Smooth muscle cell (in vitro differentiated cells): ENCODE data around the gene RABEP1. TPM values are rescaled to one million over a fixed set of nuclear protein-coding genes. Genes with fewer than 3 reads are reported as not detected.
"Not testable (repeated sequence)": the region's sequence is repeated elsewhere in the genome, so short reads cannot be mapped to it uniquely, and the experiment has no call there.

Experiments used
- DNase-seq: peaks from one replicate; lab custom pipeline; 2025; ENCODE audit not compliant: unreplicated experiment; lab: John Stamatoyannopoulos, UW
- H2AFZ ChIP-seq: fragments of 200-600 bp; sonication (generic); 2 replicates; pipeline ENCODE4 v1.6.0; 2016; ENCODE audit warnings: antibody characterized with exemption, low read depth, mild to moderate bottlenecking
- H3F3A ChIP-seq: fragments of 200-600 bp; sonication (generic); 2 replicates; pipeline ENCODE4 v1.6.0; 2017; ENCODE audit warnings: antibody characterized with exemption, low read depth
- H3K27ac ChIP-seq: fragments of 200-600 bp; sonication (generic); 2 replicates; pipeline ENCODE4 v1.5.1; 2016; ENCODE audit warnings: low read depth, mild to moderate bottlenecking
- H3K27me3 ChIP-seq: fragments of 200-600 bp; sonication (generic); 2 replicates; pipeline ENCODE4 v1.6.1; 2016; ENCODE audit warnings: low read depth, mild to moderate bottlenecking
- H3K36me3 ChIP-seq: fragments of 200-600 bp; sonication (generic); 2 replicates; pipeline ENCODE4 v1.5.1; 2016; ENCODE audit warnings: low read depth
- H3K4me1 ChIP-seq: fragments of 200-600 bp; sonication (generic); 2 replicates; pipeline ENCODE4 v1.5.1; 2016; ENCODE audit warnings: low read depth
- H3K4me2 ChIP-seq: fragments of 200-600 bp; sonication (generic); 2 replicates; pipeline ENCODE4 v1.6.0; 2016; ENCODE audit warnings: mild to moderate bottlenecking
- H3K4me3 ChIP-seq: fragments of 200-600 bp; sonication (generic); 2 replicates; pipeline ENCODE4 v1.5.1; 2016; ENCODE audit warnings: mild to moderate bottlenecking
- H3K79me2 ChIP-seq: fragments of 200-600 bp; sonication (generic); 2 replicates; pipeline ENCODE4 v1.6.0; 2016; ENCODE audit warnings: low read depth, mild to moderate bottlenecking
- H3K9ac ChIP-seq: fragments of 200-600 bp; sonication (generic); 2 replicates; pipeline ENCODE4 v1.6.0; 2016; ENCODE audit warnings: low read depth
- H3K9me3 ChIP-seq: fragments of 200-600 bp; sonication (generic); replicated peaks from 2 replicates; pipeline ENCODE4 v1.5.1; 2016; ENCODE audit warnings: low read depth
- H4K20me1 ChIP-seq: fragments of 200-600 bp; sonication (generic); 2 replicates; pipeline ENCODE4 v1.6.0; 2016; ENCODE audit warnings: low read depth
- CTCF ChIP-seq: fragments of 200-600 bp; sonication (generic); IDR thresholded peaks from 2 replicates; pipeline ENCODE4 v1.5.1; 2017; ENCODE audit warnings: borderline replicate concordance, mild to moderate bottlenecking, antibody characterized with exemption; ENCODE audit not compliant: insufficient read depth, poor library complexity, severe bottlenecking
- WGBS: methylation state at CpG from one replicate; pipeline ENCODE4 v1.1.7; 2016; ENCODE audit warnings: low lambda C conversion rate; 5-methylcytosine and 5-hydroxymethylcytosine counted together
- polyA plus RNA-seq: library from polyadenylated mRNA; unstranded; fragments of >200 nt; fragmentation: Nextera tagmentation; extraction: Ambion mirVana; gene quantifications from 2 replicates; pipeline ENCODE4 v1.2.1, GENCODE V29; 2016
- total RNA-seq: library from RNA; depleted of rRNA; stranded (reverse); fragments of >200 nt; gene quantifications from 2 replicates; pipeline ENCODE4 v1.2.3, GENCODE V29; 2014

The RABEP1 gene
- total and polyA plus RNA-seq, 2 experiments from 2014 or later = 25.3 to 26.5 TPM

GRCh38 chr17:5424909-5425308 is 142.8 kb downstream of the RABEP1 start:
- Histone ChIP-seq H3K4me3 (no peak overlapping the region), H3K36me3 (peaks cover 7% of the 10 kb centered on the region), H3K79me2 (peaks cover 20% of the 10 kb centered on the region), H3K4me2 (no peak overlapping the region), H3K4me1 (peaks cover 6% of the 10 kb centered on the region), H3K9me3 (no peaks in the 10 kb centered on the region), H2AFZ (no peak overlapping the region), H3K9ac (no peak overlapping the region), H3F3A (no peaks in the 10 kb centered on the region), H4K20me1 (no peaks in the 10 kb centered on the region), H3K27ac (peak overlapping the region; percentile 7), H3K27me3 (no peaks in the 10 kb centered on the region)
- TF ChIP-seq CTCF = no peak
- no peak for DNase-seq
- WGBS = 80% methylated on average over 1 of the region's 1 CpG

GRCh38 chr17:5425826-5426225 is 143.7 kb downstream of the RABEP1 start:
- no peak for DNase-seq
- H3K36me3 ChIP-seq = peaks cover 7% of the 10 kb centered on the region
- no peak overlapping the region for H3K27ac ChIP-seq
- no peak for TF ChIP-seq CTCF
- no peaks in the 10 kb centered on the region for H3K27me3 ChIP-seq
- no peak overlapping the region for H2AFZ ChIP-seq
- H3K9ac ChIP-seq = no peak overlapping the region
- 95% methylated on average over 3 of the region's 3 CpGs for WGBS
- no peak overlapping the region for H3K4me3 ChIP-seq
- H3K79me2 ChIP-seq = peaks cover 14% of the 10 kb centered on the region
- H4K20me1 ChIP-seq = no peaks in the 10 kb centered on the region
- no peaks in the 10 kb centered on the region for H3K9me3 ChIP-seq
- H3F3A ChIP-seq = no peaks in the 10 kb centered on the region
- peaks cover 5% of the 10 kb centered on the region for H3K4me1 ChIP-seq
- H3K4me2 ChIP-seq = no peak overlapping the region

- peaks cover 18% of the 10 kb centered on the region for H3K36me3 ChIP-seq
- no peak for DNase-seq
- no peak for TF ChIP-seq CTCF
These were observed 147.3 kb downstream of the RABEP1 start for GRCh38 chr17:5429191-5429887.

GRCh38 chr17:5430413-5430999 is 148.4 kb downstream of the RABEP1 start:
- Histone ChIP-seq H3K4me3 (no peak overlapping the region), H3K4me1 (no peaks in the 10 kb centered on the region), H2AFZ (no peak overlapping the region), H3K79me2 (no peaks in the 10 kb centered on the region), H3K27me3 (no peaks in the 10 kb centered on the region), H3K9me3 (no peaks in the 10 kb centered on the region), H3K36me3 (peaks cover 17% of the 10 kb centered on the region), H4K20me1 (no peaks in the 10 kb centered on the region), H3K9ac (no peak overlapping the region), H3F3A (peaks cover 16% of the 10 kb centered on the region), H3K27ac (no peak overlapping the region), H3K4me2 (no peak overlapping the region)
- no peak for TF ChIP-seq CTCF
- WGBS = 99% methylated on average over 3 of the region's 3 CpGs
- no peak for DNase-seq

More at GRCh38 chr17:5429191-5429887, 147.3 kb downstream of the RABEP1 start:
- H4K20me1 ChIP-seq = no peaks in the 10 kb centered on the region
- H3K4me3 ChIP-seq = no peak overlapping the region
- no peaks in the 10 kb centered on the region for H3K27me3 ChIP-seq
- no peak overlapping the region for H3K4me2 ChIP-seq
- 95% methylated on average over 3 of the region's 3 CpGs for WGBS
- H3K9ac ChIP-seq = no peak overlapping the region
- no peaks in the 10 kb centered on the region for H3K79me2 ChIP-seq
- no peaks in the 10 kb centered on the region for H3K9me3 ChIP-seq
- no peak overlapping the region for H2AFZ ChIP-seq
- H3K4me1 ChIP-seq = no peaks in the 10 kb centered on the region
- H3F3A ChIP-seq = peaks cover 16% of the 10 kb centered on the region
- no peak overlapping the region for H3K27ac ChIP-seq

GRCh38 chr17:5431234-5431633 is 149.2 kb downstream of the RABEP1 start:
- not testable (repeated sequence) for H3K4me1 ChIP-seq, H3K9ac ChIP-seq, H3K9me3 ChIP-seq, H4K20me1 ChIP-seq, H3K4me2 ChIP-seq, H3K27me3 ChIP-seq, DNase-seq, H2AFZ ChIP-seq, H3K4me3 ChIP-seq, H3K79me2 ChIP-seq
- 82% methylated on average over 5 of the region's 5 CpGs for WGBS
- Histone ChIP-seq H3K36me3 (peaks cover 17% of the 10 kb centered on the region), H3K27ac (peak overlapping the region; percentile 34), H3F3A (peaks cover 16% of the 10 kb centered on the region)
